ENCODE results near the gene CADM1.

- TF ChIP-seq POLR2A (IDR thresholded peaks at IDR 0.05; ENCODE audit: low read depth, low read length): no peak
- no peak for TF ChIP-seq CTCF (IDR thresholded peaks at IDR 0.05; ENCODE audit: extremely low read depth in 1 of 2, insufficient read depth in 1 of 2, low read depth in 1 of 2, low read length in 2 of 2)
- no peak for TF ChIP-seq MYC (IDR thresholded peaks at IDR 0.05; ENCODE audit: low read depth, low read length)
- TF ChIP-seq POLR2AphosphoS5 (IDR thresholded peaks at IDR 0.05; ENCODE audit: insufficient read depth, low read depth, low read length): no peak
- no peak for TF ChIP-seq FOS (IDR thresholded peaks at IDR 0.05; ENCODE audit: borderline replicate concordance, insufficient read depth, low read length)
- no peak for TF ChIP-seq EZH2 (IDR thresholded peaks at IDR 0.05; ENCODE audit: borderline replicate concordance, low read depth, low read length, severe bottlenecking)
- no peak for TF ChIP-seq MAX (IDR thresholded peaks at IDR 0.05; ENCODE audit: insufficient read depth, insufficient read length)
- TF ChIP-seq GATA2 (IDR thresholded peaks at IDR 0.05; ENCODE audit: insufficient read depth, insufficient read length, low read depth, low read length): no peak
- no peak for TF ChIP-seq JUN (IDR thresholded peaks at IDR 0.05; ENCODE audit: borderline replicate concordance, insufficient read depth, insufficient read length, low read depth)
These were observed 5.9 kb downstream of the CADM1 start for GRCh38 chr11:115498354-115498753.
